PFSK-1 (cell line): ENCODE results near the gene GTPBP8.

Experiments
- FOXP2 ChIP-seq: optimal IDR thresholded peaks from 2 replicates; pipeline ENCODE3; 2011; ENCODE audit warnings: borderline replicate concordance, control low read depth, inconsistent platforms; ENCODE audit not compliant: insufficient read depth; ENCODE audit errors: extremely low read length, extremely low read depth
- POLR2AphosphoS5 ChIP-seq: IDR thresholded peaks from 2 replicates; pipeline ENCODE4 v1.6.1; 2012; ENCODE audit warnings: low read depth, mild to moderate bottlenecking, control low read depth, low read length, moderate library complexity
- SIN3A ChIP-seq: IDR thresholded peaks from 2 replicates; pipeline ENCODE4 v1.6.1; 2012; ENCODE audit warnings: mild to moderate bottlenecking, low read length, moderate library complexity, borderline replicate concordance; ENCODE audit not compliant: insufficient read depth
- TAF1 ChIP-seq: IDR thresholded peaks from 2 replicates; pipeline ENCODE4 v1.6.1; 2012; ENCODE audit warnings: low read length, control low read depth, borderline replicate concordance; ENCODE audit not compliant: insufficient read depth
- TF ChIP-seq, protein P1 (sequence below), 2 experiments: IDR thresholded peaks; 2 replicates each; pipeline versions ENCODE4 v1.6.1 to v1.8.0; 2011 to 2012; ENCODE audit warnings: low read depth in 2 of 2, low read length in 2 of 2, control low read depth in 1 of 2, inconsistent platforms in 1 of 2, mild to moderate bottlenecking in 1 of 2, moderate library complexity in 1 of 2; ENCODE audit not compliant: insufficient read depth in 1 of 2

DNA sequence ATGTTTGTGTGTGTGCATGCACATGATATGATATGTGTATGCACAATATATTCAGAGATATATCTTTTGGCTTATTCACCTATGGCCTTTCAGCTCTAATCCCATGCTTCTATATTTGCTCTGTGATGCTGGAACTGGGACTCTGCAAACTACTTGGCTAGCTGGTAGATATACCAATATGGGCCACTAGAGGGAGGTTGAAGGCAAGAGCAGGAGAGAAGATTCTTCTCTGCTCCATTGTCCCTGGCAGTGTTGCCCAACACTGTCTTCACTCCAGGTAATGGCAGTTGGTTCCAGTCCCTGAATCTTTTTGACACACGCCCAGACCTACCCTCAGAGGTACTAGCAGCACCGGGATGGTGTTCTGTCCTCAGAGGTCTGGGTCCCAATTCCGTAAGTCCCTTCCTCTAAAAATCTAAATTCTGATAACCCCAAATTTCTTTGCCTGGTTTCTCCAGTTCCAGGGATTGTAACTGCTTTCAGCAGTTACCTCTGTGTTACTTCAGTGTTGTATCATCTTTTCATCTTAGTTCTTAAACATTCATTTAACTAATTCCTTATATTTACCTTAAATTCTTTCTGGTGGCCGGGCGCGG lies 44.7 kb downstream of the GTPBP8 start:
- TF ChIP-seq SIN3A (no peak), POLR2AphosphoS5 (no peak), TAF1 (no peak), FOXP2 (no peak)
- TF ChIP-seq, protein P1, sequence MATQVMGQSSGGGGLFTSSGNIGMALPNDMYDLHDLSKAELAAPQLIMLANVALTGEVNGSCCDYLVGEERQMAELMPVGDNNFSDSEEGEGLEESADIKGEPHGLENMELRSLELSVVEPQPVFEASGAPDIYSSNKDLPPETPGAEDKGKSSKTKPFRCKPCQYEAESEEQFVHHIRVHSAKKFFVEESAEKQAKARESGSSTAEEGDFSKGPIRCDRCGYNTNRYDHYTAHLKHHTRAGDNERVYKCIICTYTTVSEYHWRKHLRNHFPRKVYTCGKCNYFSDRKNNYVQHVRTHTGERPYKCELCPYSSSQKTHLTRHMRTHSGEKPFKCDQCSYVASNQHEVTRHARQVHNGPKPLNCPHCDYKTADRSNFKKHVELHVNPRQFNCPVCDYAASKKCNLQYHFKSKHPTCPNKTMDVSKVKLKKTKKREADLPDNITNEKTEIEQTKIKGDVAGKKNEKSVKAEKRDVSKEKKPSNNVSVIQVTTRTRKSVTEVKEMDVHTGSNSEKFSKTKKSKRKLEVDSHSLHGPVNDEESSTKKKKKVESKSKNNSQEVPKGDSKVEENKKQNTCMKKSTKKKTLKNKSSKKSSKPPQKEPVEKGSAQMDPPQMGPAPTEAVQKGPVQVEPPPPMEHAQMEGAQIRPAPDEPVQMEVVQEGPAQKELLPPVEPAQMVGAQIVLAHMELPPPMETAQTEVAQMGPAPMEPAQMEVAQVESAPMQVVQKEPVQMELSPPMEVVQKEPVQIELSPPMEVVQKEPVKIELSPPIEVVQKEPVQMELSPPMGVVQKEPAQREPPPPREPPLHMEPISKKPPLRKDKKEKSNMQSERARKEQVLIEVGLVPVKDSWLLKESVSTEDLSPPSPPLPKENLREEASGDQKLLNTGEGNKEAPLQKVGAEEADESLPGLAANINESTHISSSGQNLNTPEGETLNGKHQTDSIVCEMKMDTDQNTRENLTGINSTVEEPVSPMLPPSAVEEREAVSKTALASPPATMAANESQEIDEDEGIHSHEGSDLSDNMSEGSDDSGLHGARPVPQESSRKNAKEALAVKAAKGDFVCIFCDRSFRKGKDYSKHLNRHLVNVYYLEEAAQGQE (IDR thresholded peaks at IDR 0.05; ENCODE audit: insufficient read depth in 1 of 2, low read depth in 2 of 2, low read length in 2 of 2), result no peak
